Measurements from ENCODE around the gene SYT5.

GRCh38 chr19:55131421-55131820 is 48.7 kb downstream of the SYT5 start:
- TF ChIP-seq POLR2A (IDR thresholded peaks at IDR 0.05) (no peak), CTCF (IDR thresholded peaks at IDR 0.05 in 8 of 11, conservative IDR thresholded peaks at IDR 0.05 in 3 of 11) (no peak), POLR2AphosphoS5 (IDR thresholded peaks at IDR 0.05) (no peak)
